Endothelial cell of umbilical vein (primary cell): Measurements from ENCODE around the gene TEAD3. TPM values are rescaled to one million over a fixed set of nuclear protein-coding genes. Genes with fewer than 3 reads are reported as not detected.
A peak's percentile ranks its signal among the peaks of the same experiment; 100 is the strongest.

Experiments used
- BruUV-seq: library from RNA; stranded (reverse); fragments of 400-500 nt; replicated peaks from 2 replicates; lab custom pipeline; 2021; lab: Mats Ljungman, UMichigan
- CTCF ChIA-PET: fragments of 300-600, 350-600 bp; sonication (Branson Sonifier 250); formaldehyde crosslinking; loops from one replicate; lab custom pipeline; 2021; ENCODE audit warnings: antibody characterized with exemption, inconsistent platforms; lab: Charles Lee
- POLR2A ChIA-PET: fragments of 300-600, 350-600 bp; sonication (Branson Sonifier 250); formaldehyde crosslinking; loops from one replicate; lab custom pipeline; 2021; ENCODE audit warnings: antibody characterized with exemption, inconsistent platforms; lab: Charles Lee
- DNase-seq: peaks from one replicate; pipeline ENCODE4 v3.0.0-alpha.2; 2011; ENCODE audit warnings: low read depth, low spot score
- FAIRE-seq: peaks from 2 replicates; lab custom pipeline; 2011; peaks lifted over from hg19 to GRCh38; lab: Jason Lieb, UNC
- H2AFZ ChIP-seq: 2 replicates; pipeline ENCODE4 v1.6.0; 2012; ENCODE audit warnings: low read depth, low read length, control low read depth, inconsistent platforms
- H3K27ac ChIP-seq: 2 replicates; pipeline ENCODE4 v1.5.1; 2011; ENCODE audit warnings: low read depth, mild to moderate bottlenecking, control low read depth, low read length, moderate library complexity; ENCODE audit not compliant: insufficient read depth
- H3K27me3 ChIP-seq, 2 experiments: 2 replicates each; pipeline versions ENCODE4 v1.6.0 to v1.6.1; 2011; ENCODE audit warnings: low read length in 2 of 2, mixed read lengths in 1 of 2; ENCODE audit not compliant: control insufficient read depth in 2 of 2, insufficient read depth in 2 of 2
- H3K36me3 ChIP-seq, 2 experiments: 2 replicates in 1 of 2; 3 replicates in 1 of 2; pipeline ENCODE4 v1.5.1; 2011; ENCODE audit warnings: low read length in 2 of 2, mild to moderate bottlenecking in 1 of 2, moderate library complexity in 1 of 2; ENCODE audit not compliant: control insufficient read depth in 2 of 2, insufficient read depth in 2 of 2; ENCODE audit errors: extremely low read depth in 1 of 2
- H3K4me1 ChIP-seq: 3 replicates; pipeline ENCODE4 v1.5.1; 2011; ENCODE audit warnings: mild to moderate bottlenecking, low read length; ENCODE audit not compliant: control insufficient read depth, insufficient read depth; ENCODE audit errors: extremely low read depth
- H3K4me2 ChIP-seq: 2 replicates; pipeline ENCODE4 v1.6.1; 2011; ENCODE audit warnings: low read length, control low read depth, mixed read lengths; ENCODE audit not compliant: insufficient read depth
- H3K4me3 ChIP-seq, 3 experiments: fragments of 200-600 bp in 1 of 3; sonication (generic), shearing (Covaris generic) in 1 of 3; replicated peaks in 1 of 3; 2 replicates each; pipeline ENCODE4 v1.5.1; 2011 to 2016; ENCODE audit warnings: control low read depth in 3 of 3, low read length in 3 of 3, mild to moderate bottlenecking in 2 of 3, inconsistent platforms in 1 of 3, low read depth in 1 of 3, moderate library complexity in 1 of 3; ENCODE audit not compliant: insufficient read depth in 1 of 3
- H3K79me2 ChIP-seq: 2 replicates; pipeline ENCODE4 v1.6.0; 2012; ENCODE audit warnings: low read length, inconsistent platforms; ENCODE audit not compliant: control insufficient read depth, insufficient read depth
- H3K9ac ChIP-seq: replicated peaks from 2 replicates; pipeline ENCODE3; 2011; ENCODE audit warnings: low read length, control low read depth; ENCODE audit not compliant: insufficient read depth; ENCODE audit errors: extremely low read depth
- H3K9me1 ChIP-seq: replicated peaks from 3 replicates; pipeline ENCODE4 v1.6.0; 2011; ENCODE audit warnings: mild to moderate bottlenecking, low read length; ENCODE audit not compliant: control insufficient read depth, insufficient read depth; ENCODE audit errors: extremely low read depth
- H3K9me3 ChIP-seq: replicated peaks from 2 replicates; pipeline ENCODE4 v1.5.1; 2012; ENCODE audit warnings: low read length, inconsistent platforms; ENCODE audit not compliant: control insufficient read depth, insufficient read depth
- H4K20me1 ChIP-seq: replicated peaks from 2 replicates; pipeline ENCODE3; 2011; ENCODE audit warnings: mild to moderate bottlenecking, low read length; ENCODE audit not compliant: control insufficient read depth, insufficient read depth; ENCODE audit errors: extremely low read depth
- EZH2 ChIP-seq: IDR thresholded peaks from 2 replicates; pipeline ENCODE4 v1.6.1; 2012; ENCODE audit warnings: borderline replicate concordance, low read depth, mild to moderate bottlenecking, moderate library complexity, low read length, inconsistent platforms; ENCODE audit not compliant: severe bottlenecking
- FOS ChIP-seq: IDR thresholded peaks from 2 replicates; pipeline ENCODE4 v1.6.1; 2011; ENCODE audit warnings: mild to moderate bottlenecking, low read length, moderate library complexity, borderline replicate concordance; ENCODE audit not compliant: insufficient read depth
- GATA2 ChIP-seq: IDR thresholded peaks from 2 replicates; pipeline ENCODE4 v1.7.0; 2011; ENCODE audit warnings: low read depth, mild to moderate bottlenecking, moderate library complexity, mixed read lengths, low read length; ENCODE audit not compliant: insufficient read length, insufficient read depth
- JUN ChIP-seq: IDR thresholded peaks from 2 replicates; pipeline ENCODE4 v1.6.1; 2011; ENCODE audit warnings: borderline replicate concordance, low read depth; ENCODE audit not compliant: insufficient read length, insufficient read depth
- MYC ChIP-seq: IDR thresholded peaks from one replicate; pipeline ENCODE4 v1.6.1; 2011; ENCODE audit warnings: mild to moderate bottlenecking, low read depth, low read length
- POLR2A ChIP-seq: IDR thresholded peaks from 2 replicates; pipeline ENCODE4 v1.6.1; 2012; ENCODE audit warnings: low read depth, mild to moderate bottlenecking, control low read depth, low read length
- POLR2AphosphoS5 ChIP-seq: IDR thresholded peaks from 2 replicates; pipeline ENCODE4 v1.6.1; 2012; ENCODE audit warnings: low read depth, mild to moderate bottlenecking, control low read depth, low read length, moderate library complexity; ENCODE audit not compliant: insufficient read depth
- dilution Hi-C: fragments of 300-500 bp; cut with MboI; formaldehyde crosslinking; loops from one replicate; pipeline ENCODE4 v1.15.0; 2019; ENCODE audit warnings: low sequenced_read_pairs; ENCODE audit not compliant: extremely low pct_ligation_motif_present
- intact Hi-C: fragments of 100-400 bp; cut with micrococcal nuclease; formaldehyde crosslinking; loops from one replicate; pipeline ENCODE4 v1.10.0; 2022
- polyA plus RNA-seq, 4 experiments: library from polyadenylated mRNA; depleted of rRNA in 3 of 4; stranded (reverse) in 3 of 4; unstranded in 1 of 4; fragments of >200 nt; gene quantifications; 2 replicates each; pipeline versions ENCODE4 v1.2.1 to v1.2.3, GENCODE V29; 2011 to 2012; ENCODE audit warnings: missing spikeins in 1 of 4
- total RNA-seq: library from RNA; stranded (reverse); gene quantifications from 2 replicates; pipeline ENCODE4 v1.2.3, GENCODE V29; 2021
- TF ChIP-seq, protein P1 (sequence below), 2 donors: IDR thresholded peaks; 1 replicate in 1 of 2; 2 replicates in 1 of 2; pipeline ENCODE4 v1.5.1; 2011; ENCODE audit warnings: low read length in 2 of 2, mild to moderate bottlenecking in 2 of 2, moderate library complexity in 2 of 2, control low read depth in 1 of 2, inconsistent platforms in 1 of 2, low read depth in 1 of 2; ENCODE audit not compliant: insufficient read depth in 1 of 2; ENCODE audit errors: extremely low read depth in 1 of 2
- TF ChIP-seq, protein P2 (sequence below): IDR thresholded peaks from 2 replicates; pipeline ENCODE4 v1.6.1; 2011; ENCODE audit not compliant: insufficient read depth, insufficient read length

TEAD3 gene
- total and polyA plus RNA-seq, 2 donors (not counting 3 experiments of a cell fraction or from before 2014, with no cell fraction given): 1.1 to 1.6 TPM

DNA sequence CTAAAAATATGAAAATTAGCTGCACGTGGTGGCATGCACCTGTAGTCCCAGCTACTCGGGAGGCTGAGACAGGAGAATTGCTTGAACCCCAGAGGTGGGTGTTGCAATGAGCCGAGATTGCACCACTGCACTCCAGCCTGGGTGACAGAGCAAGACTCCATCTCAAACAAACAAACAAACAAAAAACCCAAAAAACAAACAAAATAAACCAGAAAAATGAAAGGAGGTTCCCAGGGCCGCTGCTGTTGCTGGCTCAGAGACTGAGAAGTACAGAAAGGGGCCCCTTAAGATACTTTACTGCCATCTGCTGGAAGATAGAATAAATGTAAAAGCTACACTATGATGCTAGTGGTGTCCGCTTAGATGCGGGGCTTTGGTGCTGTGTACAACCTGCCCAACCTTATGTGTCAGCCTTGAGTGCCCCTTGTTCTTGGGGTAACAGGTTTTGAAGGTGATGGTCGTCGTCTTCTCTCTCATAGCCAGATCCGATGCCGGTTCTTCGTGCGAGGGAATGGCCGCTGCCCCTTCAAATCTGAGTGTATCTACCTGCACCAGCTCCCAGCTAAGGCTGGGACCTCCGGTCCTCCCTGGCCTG is 47.5 kb downstream of the TEAD3 start:
- Histone ChIP-seq H3K4me1 (peaks cover 16% of the 10 kb centered on the region), H3K27me3 (peaks cover 0 to 2% of the 10 kb centered on the region in 2 experiments), H3K4me2 (no peak overlapping the region), H2AFZ (no peak overlapping the region), H3K9me3 (no peaks in the 10 kb centered on the region), H3K27ac (no peak overlapping the region), H3K9ac (no peak overlapping the region), H4K20me1 (no peaks in the 10 kb centered on the region), H3K9me1 (no peaks in the 10 kb centered on the region), H3K36me3 (no peaks in the 10 kb centered on the region), H3K4me3 (no peak overlapping the region), H3K79me2 (no peaks in the 10 kb centered on the region)
- DNase-seq (peak; percentile 62), FAIRE-seq (peak; percentile 93)
- ChIA-PET CTCF (interaction anchor here (0.5 to 9.3 kb wide), 49 partner anchors 9 to 463 kb away, joined by 3 to 270 read pairs (median 5); partner anchors contain the start of genes DEF6, PPARD, RPL10A and ZNF76), POLR2A (interaction anchor here (0.5 to 1.1 kb wide), 3 partner anchors 98 to 107 kb away, joined by 3 to 6 read pairs (median 4); partner anchors contain the start of gene PPARD)
- TF ChIP-seq EZH2: no peak
- TF ChIP-seq, protein P1, sequence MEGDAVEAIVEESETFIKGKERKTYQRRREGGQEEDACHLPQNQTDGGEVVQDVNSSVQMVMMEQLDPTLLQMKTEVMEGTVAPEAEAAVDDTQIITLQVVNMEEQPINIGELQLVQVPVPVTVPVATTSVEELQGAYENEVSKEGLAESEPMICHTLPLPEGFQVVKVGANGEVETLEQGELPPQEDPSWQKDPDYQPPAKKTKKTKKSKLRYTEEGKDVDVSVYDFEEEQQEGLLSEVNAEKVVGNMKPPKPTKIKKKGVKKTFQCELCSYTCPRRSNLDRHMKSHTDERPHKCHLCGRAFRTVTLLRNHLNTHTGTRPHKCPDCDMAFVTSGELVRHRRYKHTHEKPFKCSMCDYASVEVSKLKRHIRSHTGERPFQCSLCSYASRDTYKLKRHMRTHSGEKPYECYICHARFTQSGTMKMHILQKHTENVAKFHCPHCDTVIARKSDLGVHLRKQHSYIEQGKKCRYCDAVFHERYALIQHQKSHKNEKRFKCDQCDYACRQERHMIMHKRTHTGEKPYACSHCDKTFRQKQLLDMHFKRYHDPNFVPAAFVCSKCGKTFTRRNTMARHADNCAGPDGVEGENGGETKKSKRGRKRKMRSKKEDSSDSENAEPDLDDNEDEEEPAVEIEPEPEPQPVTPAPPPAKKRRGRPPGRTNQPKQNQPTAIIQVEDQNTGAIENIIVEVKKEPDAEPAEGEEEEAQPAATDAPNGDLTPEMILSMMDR (IDR thresholded peaks at IDR 0.05; ENCODE audit: extremely low read depth in 1 of 2, insufficient read depth in 1 of 2, low read depth in 1 of 2, low read length in 2 of 2): peak; percentile 48 to 53
- TF ChIP-seq POLR2A: no peak
- no TSS peak for BruUV-seq
- dilution Hi-C loops: no loop called here
- intact Hi-C loops: loop anchor here (1.0 kb wide), 5 partner anchors 24 to 152 kb away; partner anchors contain the start of genes DEF6 and PPARD

DNA sequence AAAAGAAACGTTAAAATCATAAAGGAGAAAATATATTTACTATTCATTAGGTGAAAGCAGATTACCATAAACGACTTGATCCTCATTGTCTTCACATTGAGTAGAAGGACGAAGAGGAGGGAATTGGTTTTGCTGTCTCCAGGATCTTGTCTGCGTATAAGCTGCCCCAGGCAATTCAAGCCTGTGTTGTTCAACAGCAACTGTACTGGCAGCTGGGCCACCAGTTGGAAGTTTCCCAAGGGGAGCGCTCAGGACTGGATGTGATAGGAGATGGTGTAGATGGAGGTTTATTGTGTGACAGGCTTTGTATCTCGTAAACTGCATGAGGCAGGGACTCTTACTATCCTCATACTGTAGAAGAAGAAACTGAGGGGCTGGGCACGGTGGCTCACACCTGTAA is 48.7 kb downstream of the TEAD3 start:
- CTCF ChIA-PET: interaction anchor here (0.5 to 9.3 kb wide), 4 partner anchors 26 to 120 kb away, joined by 3 to 270 read pairs (median 118); partner anchors contain the start of gene PPARD
- FAIRE-seq (no peak), DNase-seq (no peak)
- dilution Hi-C loops: no loop called here
- H2AFZ ChIP-seq: no peak overlapping the region
- no peaks in the 10 kb centered on the region for H3K36me3 ChIP-seq
- H4K20me1 ChIP-seq: no peaks in the 10 kb centered on the region
- POLR2A ChIA-PET: no interaction called here
- H3K4me3 ChIP-seq: no peak overlapping the region
- no peak overlapping the region for H3K9ac ChIP-seq
- BruUV-seq: no TSS peak
- no peaks in the 10 kb centered on the region for H3K9me3 ChIP-seq
- no peak overlapping the region for H3K27ac ChIP-seq
- peaks cover 0 to 2% of the 10 kb centered on the region in 2 experiments for H3K27me3 ChIP-seq
- intact Hi-C loops: no loop called here
- no peak overlapping the region for H3K4me2 ChIP-seq
- H3K79me2 ChIP-seq: no peaks in the 10 kb centered on the region
- no peaks in the 10 kb centered on the region for H3K9me1 ChIP-seq
- peaks cover 12% of the 10 kb centered on the region for H3K4me1 ChIP-seq
- TF ChIP-seq POLR2A: no peak
- TF ChIP-seq, protein P2, sequence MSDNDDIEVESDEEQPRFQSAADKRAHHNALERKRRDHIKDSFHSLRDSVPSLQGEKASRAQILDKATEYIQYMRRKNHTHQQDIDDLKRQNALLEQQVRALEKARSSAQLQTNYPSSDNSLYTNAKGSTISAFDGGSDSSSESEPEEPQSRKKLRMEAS: no peak
- TF ChIP-seq EZH2: no peak
- TF ChIP-seq FOS: no peak
- no peak for TF ChIP-seq GATA2
- no peak for TF ChIP-seq JUN
- TF ChIP-seq, protein P1 (IDR thresholded peaks at IDR 0.05; ENCODE audit: extremely low read depth in 1 of 2, insufficient read depth in 1 of 2, low read depth in 1 of 2, low read length in 2 of 2): no peak
- TF ChIP-seq MYC: no peak
- TF ChIP-seq POLR2AphosphoS5: no peak
